Ureter (tissue), 1 donor: ENCODE results near the gene IRF8. TPM values are rescaled to one million over a fixed set of nuclear protein-coding genes. Genes with fewer than 3 reads are reported as not detected.
"Not testable (repeated sequence)": the region's sequence is repeated elsewhere in the genome, so short reads cannot be mapped to it uniquely, and the experiment has no call there.

Experiments
- DNase-seq: peaks from one replicate; pipeline ENCODE4 v3.0.0-alpha.2; 2020; ENCODE audit warnings: low spot score
- total RNA-seq: library from RNA; stranded (reverse); gene quantifications from one replicate; pipeline ENCODE4 v1.2.4, GENCODE V29; 2023
- donor health status: DM: yes; HTN: yes; CAD: no.

Gene IRF8
- total RNA-seq, 1 donor from 2014 or later: 9.5 TPM

DNA sequence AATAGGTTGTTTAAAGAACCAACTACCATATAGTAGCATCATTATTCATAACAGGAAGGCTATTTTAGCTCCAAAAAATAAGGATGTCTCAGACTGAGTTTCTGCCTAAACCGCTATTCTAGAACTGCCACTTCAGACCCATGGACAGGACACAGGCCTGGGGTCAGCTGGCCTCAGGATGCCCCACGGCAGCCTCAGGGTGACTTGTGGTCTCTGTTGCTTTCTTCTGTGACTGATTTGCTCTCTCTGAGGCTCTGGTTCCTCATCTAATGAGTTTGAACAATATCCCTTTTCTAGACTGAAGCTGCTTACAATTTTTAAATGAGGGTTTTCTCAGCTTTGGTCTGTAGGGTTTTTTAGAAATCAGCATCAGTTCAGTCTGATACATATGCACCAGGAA, 31.8 kb upstream of the IRF8 start:
- DNase-seq: peak; percentile 17

GRCh38 chr16:85868495-85868894, 30.5 kb upstream of the IRF8 start:
- no peak for DNase-seq

GRCh38 chr16:85869206-85869605, 29.8 kb upstream of the IRF8 start:
- DNase-seq: no peak

GRCh38 chr16:85869785-85870558, 29.0 kb upstream of the IRF8 start:
- peak; percentile 39 for DNase-seq

DNA sequence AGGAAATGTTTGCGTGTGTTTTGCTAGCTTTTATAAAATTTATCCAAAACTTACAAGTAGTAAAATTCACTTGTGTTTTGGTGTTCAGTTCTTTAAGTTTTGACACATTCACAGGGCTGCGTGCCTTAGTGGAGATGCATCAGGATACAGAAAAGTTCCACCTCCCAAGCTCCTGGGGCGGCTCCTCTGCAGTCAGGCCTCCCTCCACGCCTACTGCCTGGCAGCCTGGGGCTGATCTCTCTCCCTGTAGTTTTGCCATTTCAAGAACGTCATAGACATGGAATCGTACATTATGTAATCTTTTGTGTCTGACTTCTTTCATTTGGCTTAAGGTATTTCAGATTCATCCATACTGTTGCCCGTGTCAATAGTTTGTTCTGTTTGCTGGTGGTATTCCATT, 27.2 kb upstream of the IRF8 start:
- DNase-seq: peak; percentile 25

- peak; percentile 41 for DNase-seq
Observed at GRCh38 chr16:85872734-85873133, 26.2 kb upstream of the IRF8 start.

DNA sequence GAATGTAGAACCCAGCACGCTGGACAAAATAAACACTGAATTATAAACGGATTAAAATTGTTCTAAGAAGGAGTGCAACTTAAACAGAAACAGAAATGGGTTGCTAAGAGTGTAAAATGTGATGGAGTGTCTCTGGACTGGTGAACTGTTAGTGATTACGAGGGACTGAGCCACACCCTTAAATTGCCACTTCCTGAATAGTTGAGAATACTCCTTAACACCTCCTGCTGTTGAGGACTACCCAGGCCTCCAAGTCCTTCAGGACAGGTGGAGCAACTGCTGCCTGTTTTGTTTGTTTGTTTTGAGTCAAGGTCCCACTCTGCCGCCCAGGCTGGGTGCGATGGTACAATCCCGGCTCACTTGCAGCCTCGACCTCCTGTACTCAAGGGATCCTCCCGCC, 25.8 kb upstream of the IRF8 start:
- no peak for DNase-seq

- DNase-seq: not testable (repeated sequence)
Observed at GRCh38 chr16:85874031-85874430, 24.9 kb upstream of the IRF8 start.

- no peak for DNase-seq
Observed at GRCh38 chr16:85878407-85878806, 20.6 kb upstream of the IRF8 start.

DNA sequence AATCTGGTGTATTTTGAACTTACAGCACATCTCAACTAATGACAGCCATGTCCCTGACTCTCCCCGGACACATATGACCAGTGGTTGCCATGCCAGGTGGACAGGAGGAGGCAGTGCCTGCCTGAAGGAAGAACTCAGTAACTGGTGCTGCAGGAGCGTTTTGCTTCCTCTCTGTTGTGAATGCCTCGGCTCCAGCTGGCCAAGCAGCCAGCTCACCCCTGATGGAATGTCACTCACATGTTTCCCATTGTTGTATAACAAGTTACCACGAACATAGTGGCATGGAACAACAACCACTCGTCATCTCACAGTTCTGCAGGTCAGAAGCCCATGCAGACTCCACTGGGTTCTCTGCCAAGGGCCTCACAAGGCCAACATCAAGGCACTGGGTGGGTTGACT, 20.1 kb upstream of the IRF8 start:
- DNase-seq: no peak

GRCh38 chr16:85879549-85879948, 19.4 kb upstream of the IRF8 start:
- DNase-seq: no peak

GRCh38 chr16:85879975-85880831, 18.8 kb upstream of the IRF8 start:
- no peak for DNase-seq

GRCh38 chr16:85880861-85881260, 18.1 kb upstream of the IRF8 start:
- DNase-seq: peak; percentile 2

DNA sequence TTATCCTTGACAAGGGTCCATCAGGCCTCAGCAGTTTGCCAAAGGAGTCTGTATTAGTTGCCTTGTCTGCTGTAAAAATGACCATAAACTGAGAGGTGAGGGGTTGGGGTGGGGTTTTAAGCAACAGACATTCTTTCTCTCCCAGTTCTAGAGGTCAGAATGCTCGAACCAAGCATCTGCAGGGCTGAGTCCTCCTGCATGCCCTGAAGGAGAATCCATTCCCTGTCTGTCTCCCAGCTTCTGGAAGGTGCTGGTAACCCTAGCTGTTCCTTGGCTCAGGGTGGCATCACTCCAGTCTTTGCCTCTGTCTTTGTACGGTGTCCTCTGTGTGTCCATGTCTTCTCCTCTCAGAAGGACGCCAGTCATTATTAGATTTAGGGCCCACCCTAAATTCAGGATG, 17.5 kb upstream of the IRF8 start:
- DNase-seq: no peak

- no peak for DNase-seq
Observed at GRCh38 chr16:85882181-85882810, 16.7 kb upstream of the IRF8 start.

GRCh38 chr16:85883813-85884212, 15.1 kb upstream of the IRF8 start:
- DNase-seq: no peak

DNA sequence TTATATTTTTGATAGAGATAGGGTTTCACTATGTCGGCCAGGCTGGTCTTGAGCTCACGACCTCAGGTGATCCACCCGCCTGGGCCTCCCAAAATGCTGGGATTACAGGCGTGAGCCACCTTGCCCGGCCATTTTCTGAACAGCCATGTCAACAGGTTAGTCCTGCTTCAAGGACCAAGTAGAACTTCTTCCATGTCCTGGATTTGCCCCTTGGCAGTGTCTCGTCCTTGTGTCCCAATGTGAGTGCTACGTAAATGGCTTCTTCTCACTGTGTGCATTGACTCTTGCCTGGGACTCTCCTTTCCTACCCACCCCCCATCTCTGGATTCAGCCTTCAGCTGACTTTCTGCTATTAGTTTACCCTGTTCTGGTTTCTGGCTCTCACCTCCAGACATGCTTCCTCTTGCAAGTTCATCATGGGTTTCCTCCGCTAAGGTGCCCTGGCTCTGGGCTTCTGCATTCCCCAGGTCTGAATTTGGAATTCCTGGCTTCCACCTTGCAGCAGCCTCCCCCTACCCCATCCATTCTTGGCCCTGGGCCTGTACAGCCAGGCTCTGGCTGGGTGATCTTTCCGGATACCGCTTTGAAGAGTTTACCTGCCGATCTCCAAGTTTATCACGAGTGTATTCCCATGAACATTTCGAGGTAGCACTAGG, 14.0 kb upstream of the IRF8 start:
- DNase-seq: no peak

GRCh38 chr16:85885537-85885936, 13.4 kb upstream of the IRF8 start:
- no peak for DNase-seq

- no peak for DNase-seq
Observed at GRCh38 chr16:85888405-85889331, 10.3 kb upstream of the IRF8 start.

DNA sequence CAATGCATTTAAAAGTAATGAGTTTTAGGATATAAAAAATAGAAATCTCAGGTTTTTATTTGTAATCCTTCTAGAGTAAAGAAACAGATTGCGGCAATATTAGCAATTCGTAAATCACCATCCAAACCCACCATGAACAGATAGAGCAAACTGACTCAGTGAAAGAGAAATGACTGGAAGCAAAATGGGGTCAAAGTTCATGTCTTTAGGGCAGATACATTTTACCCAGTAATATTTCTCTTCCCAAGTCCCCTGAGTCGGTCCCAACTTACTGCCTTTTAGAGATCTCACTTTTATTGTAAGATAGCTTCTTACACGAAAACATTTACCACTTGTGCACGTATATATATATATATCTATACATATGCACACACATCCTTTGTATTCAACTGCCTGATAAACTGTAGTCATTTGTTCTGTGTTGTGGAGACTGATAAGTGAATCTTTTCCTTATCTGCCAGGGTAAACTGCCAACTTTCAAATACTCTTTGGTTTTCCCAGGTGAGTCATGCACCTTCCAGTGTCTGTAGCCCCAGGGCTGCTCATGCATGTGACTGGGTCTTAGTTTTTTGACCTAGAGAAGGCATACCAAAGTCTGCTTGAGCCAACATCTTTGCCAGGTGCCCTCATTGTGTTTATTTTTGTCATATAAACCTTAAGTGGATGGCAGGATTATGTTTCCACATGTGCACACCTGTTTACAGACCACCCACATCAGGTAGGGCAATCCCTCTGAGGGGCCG, 7.8 kb upstream of the IRF8 start:
- no peak for DNase-seq
